ENCODE measurements around the gene SLC24A3.

The SLC24A3 gene

DNA sequence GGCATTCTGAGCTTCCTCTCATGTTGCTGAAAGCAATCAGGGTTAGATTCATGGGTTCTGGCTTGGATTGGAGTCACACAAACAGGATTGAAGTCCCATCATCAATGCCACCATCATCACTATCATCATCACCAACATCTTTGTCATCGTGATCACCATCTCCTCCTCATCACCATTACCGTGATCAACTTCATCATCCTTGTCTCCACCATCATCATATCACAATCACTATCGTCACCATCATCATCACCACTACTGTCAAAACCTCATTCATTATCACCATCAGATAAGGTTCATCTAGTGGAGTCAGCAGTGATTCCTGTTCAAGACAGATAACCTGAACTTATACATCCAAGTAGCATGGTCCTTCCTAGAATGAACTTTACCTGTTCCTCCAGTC is 351.8 kb downstream of the SLC24A3 start:
- no peak for DNase-seq

GRCh38 chr20:19565736-19566135 is 353.3 kb downstream of the SLC24A3 start:
- no peak for DNase-seq

DNA sequence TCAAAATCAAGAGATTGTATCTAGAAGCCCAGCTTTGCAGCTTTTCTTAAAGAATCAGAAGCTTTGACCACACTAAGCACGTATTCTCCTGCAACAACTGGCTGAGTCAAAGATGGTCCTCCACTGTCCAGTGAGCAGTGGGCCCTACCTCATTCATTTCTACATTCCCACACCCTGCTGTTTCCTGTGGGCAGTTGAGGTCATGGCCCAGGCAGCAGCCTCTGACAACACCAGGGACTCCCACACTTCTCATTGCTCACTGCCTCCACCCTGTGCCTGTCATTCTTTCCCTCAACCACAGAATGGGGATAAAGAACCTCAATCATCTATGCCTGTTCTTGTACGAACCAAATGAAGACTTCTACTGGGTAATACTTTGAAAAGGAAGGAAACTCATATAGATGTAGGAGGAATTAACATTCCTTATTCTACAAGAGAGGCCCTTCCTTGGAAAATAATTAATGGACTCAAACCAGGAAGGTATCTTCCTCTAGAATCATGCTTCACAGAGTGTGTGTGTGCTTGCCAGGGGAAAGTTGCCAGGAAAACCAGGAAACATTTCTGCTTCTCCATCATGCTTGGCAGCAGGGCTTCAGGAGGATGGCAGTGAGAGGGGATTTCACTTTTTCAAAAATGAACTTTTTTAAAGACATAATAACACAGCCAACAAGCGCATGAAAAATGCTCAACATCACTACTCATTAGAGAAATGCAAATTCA is 353.9 kb downstream of the SLC24A3 start:
- DNase-seq, result no peak

- DNase-seq, result no peak
Measured at GRCh38 chr20:19568128-19568527, 355.7 kb downstream of the SLC24A3 start.

GRCh38 chr20:19571996-19572395 is 359.6 kb downstream of the SLC24A3 start:
- DNase-seq, result no peak

DNA sequence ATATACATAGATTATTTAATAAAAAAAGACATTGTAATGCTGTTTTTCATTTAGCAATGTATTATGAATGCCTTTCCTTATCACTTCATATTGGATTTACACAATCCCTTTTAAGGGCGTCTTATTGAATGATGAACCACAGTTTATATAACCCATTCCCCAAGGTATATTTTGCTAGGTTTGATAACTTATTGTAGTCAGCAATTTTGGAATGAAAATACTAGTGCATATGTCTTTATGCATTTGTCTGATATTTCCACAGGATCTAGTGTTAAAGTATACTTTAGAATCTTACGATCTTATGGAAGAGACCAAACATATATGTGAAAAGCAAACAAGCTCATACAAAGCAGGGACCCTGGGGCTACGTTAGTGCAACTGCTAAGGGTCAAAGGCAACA is 365.2 kb downstream of the SLC24A3 start:
- DNase-seq, result no peak

DNA sequence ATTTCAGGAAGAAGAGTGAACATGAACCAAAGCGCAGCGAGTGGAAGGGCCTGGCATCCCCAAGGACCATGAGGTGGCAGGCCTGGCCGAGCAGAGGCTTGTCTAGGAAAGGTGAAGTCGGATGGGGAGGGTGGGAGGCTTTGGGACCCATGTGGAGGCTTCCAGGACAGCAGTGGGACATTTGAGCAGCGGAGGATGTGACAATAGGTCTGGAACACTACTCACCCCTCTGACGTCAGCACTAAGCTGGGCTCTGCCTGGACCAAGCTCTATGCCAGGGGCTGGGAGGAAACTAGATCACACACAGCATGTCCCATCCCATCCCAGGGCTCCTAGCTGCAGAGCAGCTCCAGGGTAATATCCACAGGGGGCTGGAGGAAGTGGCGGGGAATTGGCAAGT is 370.3 kb downstream of the SLC24A3 start:
- no peak for DNase-seq

DNA sequence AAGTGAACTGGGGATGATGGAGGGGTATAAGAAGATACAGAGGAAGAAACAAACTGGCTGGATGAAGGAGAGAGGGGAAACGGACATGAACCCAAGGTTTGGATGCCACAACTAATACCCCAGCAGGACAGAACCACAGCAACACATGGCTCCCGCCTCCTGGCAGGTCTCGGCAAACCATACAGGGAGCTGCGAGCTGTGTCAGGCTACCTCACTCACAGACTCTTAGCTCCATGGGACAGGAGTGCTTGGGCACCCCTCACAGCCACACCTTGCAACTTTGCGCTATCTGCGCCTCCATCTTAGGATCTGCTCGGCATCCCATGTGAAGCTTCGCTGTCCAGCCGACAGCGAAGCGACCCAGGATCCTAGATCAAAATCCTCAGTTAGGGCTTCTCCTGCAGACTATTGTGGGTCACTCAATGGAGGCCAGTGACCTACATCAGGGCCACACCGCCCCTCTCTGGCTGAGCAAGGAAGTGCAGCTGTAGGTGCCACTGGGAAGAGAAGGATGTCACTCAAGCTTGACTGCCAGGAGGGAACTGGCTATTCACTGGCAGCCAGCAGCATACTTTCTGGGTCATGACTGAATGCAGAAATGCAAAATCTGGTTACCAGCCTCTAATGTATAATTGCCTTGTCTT is 371.2 kb downstream of the SLC24A3 start:
- DNase-seq, result no peak

- no peak for DNase-seq
Measured at GRCh38 chr20:19588241-19588640, 375.8 kb downstream of the SLC24A3 start.

GRCh38 chr20:19588732-19589131 is 376.3 kb downstream of the SLC24A3 start:
- no peak for DNase-seq

DNA sequence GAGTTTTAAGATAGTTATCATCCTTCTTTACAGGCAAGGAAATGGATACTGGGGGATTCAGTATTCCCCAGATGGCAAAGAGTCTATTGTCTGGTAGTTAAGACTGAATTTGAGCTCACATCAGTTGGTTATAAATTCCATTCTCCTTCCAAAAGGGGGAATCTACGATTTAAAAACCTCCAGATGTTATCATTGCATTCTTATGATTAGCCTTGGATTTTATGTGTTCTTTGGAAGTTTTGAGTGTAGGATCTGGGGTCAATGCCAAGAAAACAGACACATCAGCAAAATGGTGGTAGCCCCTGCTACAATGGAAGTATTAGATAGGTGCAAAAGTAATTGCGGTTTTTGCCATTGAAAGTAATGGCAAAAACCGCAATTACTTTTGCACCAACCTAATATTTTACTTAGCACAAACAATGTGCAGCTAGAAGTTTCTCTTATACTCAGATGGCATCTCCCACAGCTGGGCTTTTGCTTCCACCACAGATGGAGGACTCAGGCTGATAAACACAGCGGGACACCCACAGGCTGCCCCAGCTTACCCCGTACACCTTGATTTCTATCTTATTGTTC is 377.4 kb downstream of the SLC24A3 start:
- no peak for DNase-seq

DNA sequence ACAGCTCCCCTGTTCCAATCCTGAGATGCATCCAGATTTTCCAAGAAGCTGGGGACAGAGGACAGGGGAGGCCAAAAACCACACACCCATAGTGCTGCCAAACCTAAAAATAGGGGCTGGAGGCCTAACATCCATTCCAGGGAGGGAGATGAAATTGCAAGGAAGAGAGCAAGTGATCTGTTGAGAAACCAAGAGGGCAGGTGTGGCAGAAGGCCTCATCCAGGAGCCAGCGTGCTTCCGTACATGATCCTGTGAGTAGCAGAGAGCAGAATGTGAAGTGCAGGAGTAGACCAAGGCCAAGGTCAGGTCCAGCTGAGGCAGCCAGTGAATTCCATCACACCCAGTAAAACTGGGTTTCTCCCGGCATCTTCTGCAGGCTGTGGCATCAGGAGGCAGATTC is 377.9 kb downstream of the SLC24A3 start:
- DNase-seq, result no peak

GRCh38 chr20:19593762-19594161 is 381.3 kb downstream of the SLC24A3 start:
- DNase-seq, result no peak

- DNase-seq, result no peak
Measured at GRCh38 chr20:19594896-19595295, 382.5 kb downstream of the SLC24A3 start.

- no peak for DNase-seq
Measured at GRCh38 chr20:19598117-19598850, 385.8 kb downstream of the SLC24A3 start.

DNA sequence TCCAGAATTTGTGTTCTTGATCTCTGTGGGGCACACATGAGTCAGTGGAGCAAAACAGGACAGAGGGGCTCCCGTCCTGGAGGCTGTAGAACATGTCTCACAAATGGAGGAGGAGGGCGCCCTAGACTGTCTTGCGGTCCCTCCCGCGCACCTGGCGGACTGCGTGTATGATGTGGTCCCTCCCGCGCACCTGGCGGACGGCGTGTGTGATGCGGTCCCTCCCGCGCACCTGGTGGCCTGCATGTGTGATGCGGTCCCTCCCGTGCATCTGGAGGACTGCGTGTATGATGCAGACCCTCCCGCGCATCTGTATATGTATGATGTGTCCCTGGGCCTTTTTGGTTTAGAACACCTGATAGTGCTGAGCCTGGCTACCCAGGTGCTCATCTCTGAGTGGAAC is 386.8 kb downstream of the SLC24A3 start:
- no peak for DNase-seq

- no peak for DNase-seq
Measured at GRCh38 chr20:19600042-19600441, 387.6 kb downstream of the SLC24A3 start.

GRCh38 chr20:19601126-19601810 is 388.8 kb downstream of the SLC24A3 start:
- no peak for DNase-seq

DNA sequence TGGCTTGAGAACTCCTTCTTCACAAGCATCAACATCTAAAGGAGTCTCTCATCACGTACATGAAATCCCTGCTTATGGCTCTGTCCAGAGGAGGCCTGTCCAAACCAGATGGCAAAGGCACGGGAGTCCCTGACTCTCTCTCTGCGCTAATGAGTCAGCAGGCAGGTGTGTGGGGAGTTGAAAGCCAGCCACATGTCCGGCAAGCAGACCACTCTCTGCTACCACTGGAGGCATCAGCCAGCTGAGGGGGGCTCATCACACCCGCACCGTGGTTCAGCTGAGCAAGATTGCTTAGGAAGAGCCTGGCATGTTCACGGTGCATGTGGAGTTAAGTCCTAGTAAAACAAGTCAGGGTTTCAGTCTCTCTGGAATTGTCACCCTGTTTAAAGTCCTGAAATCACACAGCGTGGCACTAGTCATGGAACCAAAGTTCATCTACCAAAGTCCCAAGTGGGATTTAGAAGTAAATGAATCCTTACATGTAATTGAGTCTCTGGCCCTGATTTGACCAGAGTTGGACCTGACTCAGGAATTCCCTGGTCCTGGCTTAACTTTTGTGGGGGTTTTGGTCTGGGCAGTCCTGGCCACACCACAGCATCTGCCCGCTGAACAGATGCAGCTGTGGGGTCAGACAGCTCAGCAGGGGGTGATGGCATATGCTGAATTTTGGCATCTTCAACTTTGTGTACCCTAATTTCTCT is 390.4 kb downstream of the SLC24A3 start:
- no peak for DNase-seq

GRCh38 chr20:19603376-19603750 is 390.9 kb downstream of the SLC24A3 start:
- DNase-seq, result no peak

- DNase-seq, result no peak
Measured at GRCh38 chr20:19605786-19606485, 393.5 kb downstream of the SLC24A3 start.

All from NCI-H2227 treated with DMSO at 0.1 percent for 48 hours (cell line).